ENCODE measurements around the gene TEDC2.

DNA sequence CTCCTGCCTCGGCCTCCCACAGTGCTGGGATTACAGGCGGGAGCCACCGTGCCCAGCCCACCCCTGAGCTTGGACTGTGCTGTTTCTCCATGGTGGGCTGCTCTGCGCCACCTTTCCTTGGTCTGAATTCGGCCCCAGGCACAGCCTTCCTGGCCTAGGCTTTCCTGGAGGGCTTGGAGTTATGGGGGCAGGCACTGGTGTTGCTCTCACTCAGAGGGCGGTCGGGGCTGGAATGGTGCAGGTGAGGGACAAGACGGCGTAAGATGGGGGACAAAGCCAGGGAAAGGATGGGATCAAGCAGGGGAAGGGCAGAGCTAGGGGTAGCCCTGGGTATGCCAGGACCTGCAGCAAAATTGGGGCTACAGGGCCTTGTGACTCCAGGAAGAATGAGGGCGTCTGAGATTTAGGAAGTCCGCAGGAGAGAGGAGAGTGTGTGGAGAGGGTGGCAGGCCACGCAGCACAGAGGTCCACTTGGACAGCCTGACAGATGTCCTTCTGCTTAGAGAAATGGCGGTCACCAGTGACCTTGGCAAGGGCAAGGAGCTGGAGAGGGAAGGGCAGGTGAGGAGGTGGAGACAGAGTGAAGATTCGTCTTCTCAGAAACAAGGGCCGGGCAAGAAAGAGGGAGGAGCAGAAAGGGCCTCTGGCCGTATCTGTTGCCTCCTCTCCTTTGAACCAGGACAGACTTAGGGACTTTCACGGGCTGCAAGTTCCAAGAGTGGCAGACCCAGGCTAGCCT lies 52.3 kb downstream of the TEDC2 start:
- TF ChIP-seq EZH2 (IDR thresholded peaks at IDR 0.05; ENCODE audit: borderline replicate concordance): no peak
- TF ChIP-seq EZH2phosphoT487 (IDR thresholded peaks at IDR 0.05; ENCODE audit: low read depth, severe bottlenecking, unreplicated experiment): no peak
- TF ChIP-seq, protein P1, sequence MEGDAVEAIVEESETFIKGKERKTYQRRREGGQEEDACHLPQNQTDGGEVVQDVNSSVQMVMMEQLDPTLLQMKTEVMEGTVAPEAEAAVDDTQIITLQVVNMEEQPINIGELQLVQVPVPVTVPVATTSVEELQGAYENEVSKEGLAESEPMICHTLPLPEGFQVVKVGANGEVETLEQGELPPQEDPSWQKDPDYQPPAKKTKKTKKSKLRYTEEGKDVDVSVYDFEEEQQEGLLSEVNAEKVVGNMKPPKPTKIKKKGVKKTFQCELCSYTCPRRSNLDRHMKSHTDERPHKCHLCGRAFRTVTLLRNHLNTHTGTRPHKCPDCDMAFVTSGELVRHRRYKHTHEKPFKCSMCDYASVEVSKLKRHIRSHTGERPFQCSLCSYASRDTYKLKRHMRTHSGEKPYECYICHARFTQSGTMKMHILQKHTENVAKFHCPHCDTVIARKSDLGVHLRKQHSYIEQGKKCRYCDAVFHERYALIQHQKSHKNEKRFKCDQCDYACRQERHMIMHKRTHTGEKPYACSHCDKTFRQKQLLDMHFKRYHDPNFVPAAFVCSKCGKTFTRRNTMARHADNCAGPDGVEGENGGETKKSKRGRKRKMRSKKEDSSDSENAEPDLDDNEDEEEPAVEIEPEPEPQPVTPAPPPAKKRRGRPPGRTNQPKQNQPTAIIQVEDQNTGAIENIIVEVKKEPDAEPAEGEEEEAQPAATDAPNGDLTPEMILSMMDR (IDR thresholded peaks at IDR 0.05; ENCODE audit: poor library complexity): no peak

All from hepatocyte (in vitro differentiated cells).